Measurements from ENCODE around the gene PRKG1.
A peak's percentile ranks its signal among the peaks of the same experiment; 100 is the strongest.

Gene PRKG1

GRCh38 chr10:52004342-52004949 lies 930.2 kb downstream of the PRKG1 start:
- no peak overlapping the region for H3K4me2 ChIP-seq (ENCODE audit: insufficient read depth, low read length, poor library complexity, severe bottlenecking)
- no peak overlapping the region for H3K27ac ChIP-seq (replicated peaks; ENCODE audit: low read length)
- no peak overlapping the region for H4K91ac ChIP-seq (ENCODE audit: low read depth, low read length, poor library complexity)
- no peak overlapping the region for H2AK5ac ChIP-seq (ENCODE audit: low read depth, low read length)
- H3K36me3 ChIP-seq (replicated peaks in 1 of 2; ENCODE audit: control insufficient read depth in 2 of 2, insufficient read depth in 2 of 2, low read length in 2 of 2) = no peaks in the 10 kb centered on the region
- no peak overlapping the region for H3K9ac ChIP-seq (ENCODE audit: low read depth, low read length, poor library complexity)
- H3K4ac ChIP-seq (ENCODE audit: low read length) = no peak overlapping the region
- no peak overlapping the region for H2AFZ ChIP-seq (ENCODE audit: low read length)
- WGBS, 2 donors (ENCODE audit: extremely low coverage in 2 of 2, insufficient read length in 2 of 2, insufficient replicate concordance in 1 of 2) = no CpG with 5 or more reads among the region's 5 CpGs
- H3K79me1 ChIP-seq (ENCODE audit: low read depth, low read length) = no peaks in the 10 kb centered on the region
- H3K4me3 ChIP-seq (ENCODE audit: low read length in 2 of 2) = no peak overlapping the region
- no peak overlapping the region for H3K18ac ChIP-seq (ENCODE audit: low read length)
- peak; percentile 23 for DNase-seq (ENCODE audit: low spot score)
- no peaks in the 10 kb centered on the region for H3K27me3 ChIP-seq (ENCODE audit: control insufficient read depth in 3 of 3, insufficient read depth in 3 of 3, low read depth in 1 of 3, low read length in 3 of 3)
- H2BK120ac ChIP-seq (ENCODE audit: low read depth, low read length) = no peak overlapping the region
- no peaks in the 10 kb centered on the region for H3K4me1 ChIP-seq (ENCODE audit: control insufficient read depth in 2 of 2, insufficient read depth in 1 of 2, low read depth in 1 of 2, low read length in 2 of 2)
- no peak overlapping the region for H3K14ac ChIP-seq (ENCODE audit: low read length)
- no peak overlapping the region for H2BK5ac ChIP-seq (ENCODE audit: low read length)
- H4K8ac ChIP-seq (ENCODE audit: low read depth, low read length) = no peak overlapping the region
- H3K9me3 ChIP-seq (replicated peaks in 1 of 2; ENCODE audit: control insufficient read depth in 2 of 2, insufficient read depth in 1 of 2, low read depth in 1 of 2, low read length in 2 of 2) = peaks cover 0 to 2% of the 10 kb centered on the region in 2 donors
- no peak overlapping the region for H2BK12ac ChIP-seq (ENCODE audit: low read length)
- no peak overlapping the region for H3K23ac ChIP-seq (ENCODE audit: low read depth, low read length, poor library complexity)
- no peak overlapping the region for H2BK15ac ChIP-seq (ENCODE audit: low read length)

GRCh38 chr10:52007091-52007490 lies 932.8 kb downstream of the PRKG1 start:
- Histone ChIP-seq H3K79me1 (ENCODE audit: low read depth, low read length) (no peaks in the 10 kb centered on the region), H3K27me3 (ENCODE audit: control insufficient read depth in 3 of 3, insufficient read depth in 3 of 3, low read depth in 1 of 3, low read length in 3 of 3) (no peaks in the 10 kb centered on the region), H4K91ac (ENCODE audit: low read depth, low read length, poor library complexity) (no peak overlapping the region), H2BK12ac (ENCODE audit: low read length) (no peak overlapping the region), H3K9me3 (replicated peaks in 1 of 2; ENCODE audit: control insufficient read depth in 2 of 2, insufficient read depth in 1 of 2, low read depth in 1 of 2, low read length in 2 of 2) (peaks cover 0 to 2% of the 10 kb centered on the region in 2 donors), H3K23ac (ENCODE audit: low read depth, low read length, poor library complexity) (no peak overlapping the region), H2AK5ac (ENCODE audit: low read depth, low read length) (no peak overlapping the region), H3K4me2 (ENCODE audit: insufficient read depth, low read length, poor library complexity, severe bottlenecking) (no peak overlapping the region), H3K4me3 (ENCODE audit: low read length in 2 of 2) (no peak overlapping the region), H3K9ac (ENCODE audit: low read depth, low read length, poor library complexity) (no peak overlapping the region), H3K18ac (ENCODE audit: low read length) (no peak overlapping the region), H3K36me3 (replicated peaks in 1 of 2; ENCODE audit: control insufficient read depth in 2 of 2, insufficient read depth in 2 of 2, low read length in 2 of 2) (no peaks in the 10 kb centered on the region), H2AFZ (ENCODE audit: low read length) (no peak overlapping the region), H3K27ac (replicated peaks; ENCODE audit: low read length) (no peak overlapping the region), H2BK5ac (ENCODE audit: low read length) (no peak overlapping the region), H4K8ac (ENCODE audit: low read depth, low read length) (no peak overlapping the region), H2BK120ac (ENCODE audit: low read depth, low read length) (no peak overlapping the region), H3K4me1 (ENCODE audit: control insufficient read depth in 2 of 2, insufficient read depth in 1 of 2, low read depth in 1 of 2, low read length in 2 of 2) (no peaks in the 10 kb centered on the region), H3K14ac (ENCODE audit: low read length) (no peak overlapping the region), H2BK15ac (ENCODE audit: low read length) (no peak overlapping the region), H3K4ac (ENCODE audit: low read length) (no peak overlapping the region)
- WGBS, 2 donors (ENCODE audit: extremely low coverage in 2 of 2, insufficient read length in 2 of 2, insufficient replicate concordance in 1 of 2) = no CpG with 5 or more reads among the region's 2 CpGs
- DNase-seq (ENCODE audit: low spot score) = no peak

GRCh38 chr10:52011118-52011517 lies 936.8 kb downstream of the PRKG1 start:
- Histone ChIP-seq H2AFZ (ENCODE audit: low read length) (no peak overlapping the region), H3K9me3 (replicated peaks in 1 of 2; ENCODE audit: control insufficient read depth in 2 of 2, insufficient read depth in 1 of 2, low read depth in 1 of 2, low read length in 2 of 2) (peaks cover 0 to 6% of the 10 kb centered on the region in 2 donors), H2BK12ac (ENCODE audit: low read length) (no peak overlapping the region), H3K4me3 (ENCODE audit: low read length in 2 of 2) (no peak overlapping the region), H2BK120ac (ENCODE audit: low read depth, low read length) (no peak overlapping the region), H4K8ac (ENCODE audit: low read depth, low read length) (no peak overlapping the region), H4K91ac (ENCODE audit: low read depth, low read length, poor library complexity) (no peak overlapping the region), H3K4me1 (ENCODE audit: control insufficient read depth in 2 of 2, insufficient read depth in 1 of 2, low read depth in 1 of 2, low read length in 2 of 2) (no peaks in the 10 kb centered on the region), H2BK15ac (ENCODE audit: low read length) (no peak overlapping the region), H3K4me2 (ENCODE audit: insufficient read depth, low read length, poor library complexity, severe bottlenecking) (no peak overlapping the region), H3K9ac (ENCODE audit: low read depth, low read length, poor library complexity) (no peak overlapping the region), H3K18ac (ENCODE audit: low read length) (no peak overlapping the region), H2AK5ac (ENCODE audit: low read depth, low read length) (no peak overlapping the region), H3K27me3 (ENCODE audit: control insufficient read depth in 3 of 3, insufficient read depth in 3 of 3, low read depth in 1 of 3, low read length in 3 of 3) (no peaks in the 10 kb centered on the region), H3K4ac (ENCODE audit: low read length) (no peak overlapping the region), H3K36me3 (replicated peaks in 1 of 2; ENCODE audit: control insufficient read depth in 2 of 2, insufficient read depth in 2 of 2, low read length in 2 of 2) (no peaks in the 10 kb centered on the region), H3K27ac (replicated peaks; ENCODE audit: low read length) (no peak overlapping the region), H2BK5ac (ENCODE audit: low read length) (no peak overlapping the region), H3K14ac (ENCODE audit: low read length) (no peak overlapping the region), H3K23ac (ENCODE audit: low read depth, low read length, poor library complexity) (no peak overlapping the region), H3K79me1 (ENCODE audit: low read depth, low read length) (peaks cover 1% of the 10 kb centered on the region)
- no peak for DNase-seq (ENCODE audit: low spot score)
- no CpG with 5 or more reads among the region's 1 CpG for WGBS, 2 donors (ENCODE audit: extremely low coverage in 2 of 2, insufficient read length in 2 of 2, insufficient replicate concordance in 1 of 2)

- Histone ChIP-seq H2AFZ (ENCODE audit: low read length) (peak overlapping the region; percentile 50), H3K9ac (ENCODE audit: low read depth, low read length, poor library complexity) (no peak overlapping the region), H3K18ac (ENCODE audit: low read length) (no peak overlapping the region), H3K36me3 (replicated peaks in 1 of 2; ENCODE audit: control insufficient read depth in 2 of 2, insufficient read depth in 2 of 2, low read length in 2 of 2) (peaks cover 0 to 2% of the 10 kb centered on the region in 2 donors), H3K4me1 (ENCODE audit: control insufficient read depth in 2 of 2, insufficient read depth in 1 of 2, low read depth in 1 of 2, low read length in 2 of 2) (peaks cover 7 to 9% of the 10 kb centered on the region in 2 donors), H4K8ac (ENCODE audit: low read depth, low read length) (no peak overlapping the region), H2BK12ac (ENCODE audit: low read length) (no peak overlapping the region), H3K14ac (ENCODE audit: low read length) (no peak overlapping the region), H3K4me3 (ENCODE audit: low read length in 2 of 2) (no peak overlapping the region), H2AK5ac (ENCODE audit: low read depth, low read length) (no peak overlapping the region), H3K4me2 (ENCODE audit: insufficient read depth, low read length, poor library complexity, severe bottlenecking) (no peak overlapping the region), H3K27ac (replicated peaks; ENCODE audit: low read length) (peak overlapping the region; percentile 83), H3K4ac (ENCODE audit: low read length) (no peak overlapping the region), H3K27me3 (ENCODE audit: control insufficient read depth in 3 of 3, insufficient read depth in 3 of 3, low read depth in 1 of 3, low read length in 3 of 3) (no peaks in the 10 kb centered on the region), H3K79me1 (ENCODE audit: low read depth, low read length) (no peaks in the 10 kb centered on the region), H3K9me3 (replicated peaks in 1 of 2; ENCODE audit: control insufficient read depth in 2 of 2, insufficient read depth in 1 of 2, low read depth in 1 of 2, low read length in 2 of 2) (peaks cover 0 to 3% of the 10 kb centered on the region in 2 donors), H2BK15ac (ENCODE audit: low read length) (no peak overlapping the region), H2BK5ac (ENCODE audit: low read length) (no peak overlapping the region), H3K23ac (ENCODE audit: low read depth, low read length, poor library complexity) (no peak overlapping the region), H4K91ac (ENCODE audit: low read depth, low read length, poor library complexity) (no peak overlapping the region), H2BK120ac (ENCODE audit: low read depth, low read length) (no peak overlapping the region)
- peak; percentile 42 for DNase-seq (ENCODE audit: low spot score)
- no CpG with 5 or more reads among the region's 3 CpGs for WGBS, 2 donors (ENCODE audit: extremely low coverage in 2 of 2, insufficient read length in 2 of 2, insufficient replicate concordance in 1 of 2)
Observed at GRCh38 chr10:52019077-52019555, 944.8 kb downstream of the PRKG1 start.
